SH-SY5Y (cell line): ENCODE measurements around the gene CCDC86.

Source experiments
- GATA2 ChIP-seq: IDR thresholded peaks from 2 replicates; pipeline ENCODE4 v1.6.1; 2011; ENCODE audit warnings: mild to moderate bottlenecking, low read depth, low read length
- GATA3 ChIP-seq: IDR thresholded peaks from 2 replicates; pipeline ENCODE4 v1.6.1; 2011; ENCODE audit warnings: low read depth, mild to moderate bottlenecking, low read length, moderate library complexity

The CCDC86 gene

DNA sequence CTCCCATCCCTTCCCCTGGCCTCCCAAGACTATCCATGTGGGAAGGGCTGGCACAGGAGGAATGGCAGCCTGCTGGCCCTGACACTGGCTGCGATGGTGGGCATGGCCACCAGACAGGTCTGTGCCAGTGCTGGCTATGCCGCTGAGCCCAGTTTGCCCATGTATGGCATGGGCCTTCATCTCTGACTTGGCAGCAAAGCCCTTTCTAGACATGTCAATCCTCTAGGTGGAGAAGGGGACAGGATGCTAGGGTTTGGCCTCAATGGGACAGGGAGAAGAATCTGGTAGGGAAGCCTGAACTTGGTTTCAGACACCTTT, 34.2 kb downstream of the CCDC86 start:
- TF ChIP-seq GATA2 (no peak), GATA3 (no peak)

DNA sequence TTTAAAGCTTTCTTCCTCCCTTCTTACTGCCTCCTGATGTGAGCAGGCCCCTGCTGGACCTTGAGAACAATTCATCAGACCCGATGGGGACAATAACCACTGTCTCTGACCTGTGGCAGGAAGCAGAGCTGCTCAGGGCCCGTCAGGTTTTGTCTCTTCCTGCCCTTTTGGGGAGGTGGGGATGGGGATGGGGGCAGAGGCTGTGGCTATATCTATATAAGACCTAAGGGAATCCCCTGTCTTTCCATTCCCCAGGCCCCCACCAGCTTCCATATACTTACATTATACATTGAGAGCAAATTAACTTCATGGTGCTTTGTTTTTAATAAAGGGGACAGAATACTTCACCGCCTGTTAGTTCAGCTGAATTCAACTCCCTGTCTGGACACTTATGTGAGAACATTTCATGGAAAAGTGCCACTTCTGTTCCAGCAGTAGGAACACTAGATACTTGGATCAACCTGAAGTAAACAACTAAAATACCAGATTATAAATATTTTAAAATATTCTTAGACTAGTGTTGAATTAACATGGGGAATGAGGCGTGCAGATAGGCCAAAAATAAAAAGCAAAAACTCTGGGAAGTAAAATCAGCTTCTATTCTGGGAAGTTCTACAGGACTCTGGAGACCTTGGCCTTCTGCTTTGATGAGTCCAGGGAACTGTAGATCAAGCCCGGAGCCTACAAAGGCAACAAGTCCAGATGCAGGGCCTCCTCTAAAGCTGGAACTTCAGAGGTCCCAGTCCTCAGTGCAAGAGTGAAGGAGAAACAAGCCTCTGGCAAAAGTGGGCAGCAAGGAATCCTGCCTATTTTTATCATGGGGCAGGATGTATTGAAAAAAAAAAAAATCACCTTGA, 36.6 kb downstream of the CCDC86 start:
- TF ChIP-seq GATA2 (no peak), GATA3 (no peak)

DNA sequence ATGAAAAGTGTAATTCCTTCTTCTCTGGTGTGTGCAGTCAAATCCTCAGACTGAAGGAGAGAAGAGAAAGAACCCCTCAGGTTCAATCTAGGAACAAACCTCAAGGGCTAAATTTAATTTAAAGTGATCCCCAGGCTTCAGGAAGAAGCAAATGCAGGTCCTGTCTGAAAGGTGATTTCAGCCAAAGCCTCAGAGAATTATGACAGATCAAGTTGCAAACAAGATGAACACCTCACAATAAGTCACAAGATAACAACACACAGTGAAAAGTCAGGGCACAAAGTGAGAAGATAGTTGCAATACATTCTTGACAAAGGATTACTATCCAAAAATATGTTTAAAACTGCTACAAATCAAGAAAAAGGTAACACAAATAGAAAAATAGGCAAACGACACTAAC, 37.2 kb downstream of the CCDC86 start:
- TF ChIP-seq GATA3 (no peak), GATA2 (no peak)

DNA sequence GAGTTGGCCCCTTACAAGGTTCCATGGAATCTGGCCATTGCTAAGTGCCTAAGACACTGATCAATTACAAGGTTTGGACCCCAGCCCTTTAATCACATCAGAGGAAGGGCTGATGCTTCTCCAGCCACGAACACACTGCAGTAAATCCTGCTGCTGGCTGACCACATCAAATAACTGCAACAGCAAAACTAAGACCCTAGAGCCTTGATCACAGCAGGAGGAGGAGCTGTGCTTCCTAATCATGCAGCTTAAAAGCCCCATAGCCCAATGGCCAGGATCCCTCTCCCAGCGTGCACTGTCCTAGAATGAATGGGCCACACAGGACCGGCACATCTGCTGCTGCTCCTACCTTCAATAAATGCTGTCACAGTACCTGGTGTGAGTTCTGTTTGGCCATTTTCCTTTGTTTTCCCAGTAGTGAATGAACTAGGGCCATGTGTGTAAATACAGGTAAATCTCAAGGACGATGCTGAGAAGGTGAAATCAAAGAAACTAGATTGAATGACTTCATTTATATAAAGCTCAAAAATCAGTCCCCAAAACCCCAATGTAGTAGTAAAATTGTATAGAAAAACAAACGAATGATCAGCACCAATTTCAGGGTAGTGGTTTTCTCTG, 38.2 kb downstream of the CCDC86 start:
- TF ChIP-seq GATA3: no peak
- no peak for TF ChIP-seq GATA2

DNA sequence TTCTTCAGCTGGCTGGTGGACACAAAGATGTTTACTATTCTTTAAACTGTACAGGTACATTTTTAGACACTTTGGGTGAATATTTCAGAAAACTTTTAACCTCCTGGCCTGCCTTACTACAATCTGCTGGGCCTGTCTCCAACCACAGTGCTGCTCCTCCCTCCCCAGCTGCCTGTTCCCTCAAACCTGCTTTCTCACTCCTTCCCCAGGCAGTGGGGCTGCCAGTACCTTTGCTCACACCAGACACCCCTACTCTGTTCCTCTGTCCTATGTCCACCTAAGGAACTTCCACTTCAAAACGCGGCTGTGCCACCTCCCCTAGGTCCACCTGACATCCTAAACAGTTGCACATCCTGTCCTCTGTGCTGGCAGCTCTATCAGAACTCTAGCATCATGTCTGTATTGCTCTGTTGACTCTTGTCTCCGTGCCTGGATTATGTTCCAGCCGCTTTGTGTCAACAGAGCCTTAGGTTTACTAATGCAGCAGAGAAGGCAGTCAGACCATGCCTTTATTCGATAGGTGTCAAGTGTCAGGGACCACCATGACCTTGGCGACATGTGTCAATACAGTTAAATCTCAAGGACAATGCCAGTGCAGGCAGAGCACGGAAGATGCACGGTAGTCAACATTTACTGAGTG, 38.9 kb downstream of the CCDC86 start:
- TF ChIP-seq GATA2 (no peak), GATA3 (no peak)

DNA sequence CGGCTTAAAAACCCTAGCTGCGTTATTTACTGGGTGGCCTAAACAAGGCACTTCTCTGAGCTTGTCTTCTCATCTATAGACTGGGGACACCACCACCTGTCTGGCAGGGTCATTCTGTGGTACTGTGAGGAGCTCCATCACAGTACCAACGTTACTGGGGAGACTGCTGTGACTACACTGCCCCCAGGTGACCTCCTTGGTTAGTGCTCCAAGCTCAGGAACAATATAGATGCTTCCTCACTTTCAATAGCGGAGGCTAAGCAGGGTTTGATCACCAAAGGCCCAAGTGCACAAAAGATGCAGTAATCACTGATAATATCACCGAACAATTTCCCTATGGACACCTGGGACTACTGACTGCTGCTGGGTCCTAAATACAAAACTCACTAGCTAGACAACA, 45.6 kb downstream of the CCDC86 start:
- TF ChIP-seq GATA3 (no peak), GATA2 (no peak)

DNA sequence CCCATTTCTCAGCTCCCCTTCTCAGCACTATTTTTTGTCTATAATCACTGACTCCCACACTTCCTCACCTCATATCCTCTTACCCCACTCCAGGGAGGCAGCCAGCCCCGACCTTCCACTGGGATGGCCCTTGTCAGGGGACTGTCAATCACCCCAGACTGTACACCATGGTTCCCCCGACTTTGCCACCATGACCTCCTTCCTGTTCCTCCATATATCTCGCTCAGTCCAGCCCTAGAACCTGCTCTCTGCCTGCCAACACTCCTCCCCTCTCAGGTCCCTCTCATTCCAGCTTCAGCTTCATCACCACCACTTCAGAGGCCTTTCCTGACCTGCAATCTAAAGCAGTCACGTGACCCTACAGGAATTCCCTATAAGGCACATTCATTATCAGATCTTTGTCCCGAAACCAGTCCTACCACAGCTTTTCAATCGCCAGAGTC, 48.0 kb downstream of the CCDC86 start:
- TF ChIP-seq GATA2 (no peak), GATA3 (no peak)

DNA sequence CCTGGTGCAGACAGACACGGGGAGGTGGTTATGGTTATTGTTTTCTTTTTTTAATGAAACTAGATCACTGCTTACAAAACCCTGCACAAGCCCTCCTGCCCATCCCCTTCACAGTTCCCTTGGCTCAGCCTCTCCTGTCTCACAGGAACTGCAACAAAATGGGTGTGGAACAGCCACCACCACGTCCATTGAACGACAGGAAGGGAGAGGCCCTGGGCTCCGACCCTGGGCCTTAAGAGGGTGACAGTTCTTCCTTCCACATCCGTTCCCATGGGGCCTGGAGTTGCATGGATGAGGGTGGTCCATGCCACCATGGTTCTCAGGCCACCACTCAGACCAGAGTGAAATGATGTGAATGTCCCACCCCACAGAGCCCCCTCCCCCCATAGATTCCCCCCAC, 48.8 kb downstream of the CCDC86 start:
- TF ChIP-seq GATA3 (no peak), GATA2 (no peak)

DNA sequence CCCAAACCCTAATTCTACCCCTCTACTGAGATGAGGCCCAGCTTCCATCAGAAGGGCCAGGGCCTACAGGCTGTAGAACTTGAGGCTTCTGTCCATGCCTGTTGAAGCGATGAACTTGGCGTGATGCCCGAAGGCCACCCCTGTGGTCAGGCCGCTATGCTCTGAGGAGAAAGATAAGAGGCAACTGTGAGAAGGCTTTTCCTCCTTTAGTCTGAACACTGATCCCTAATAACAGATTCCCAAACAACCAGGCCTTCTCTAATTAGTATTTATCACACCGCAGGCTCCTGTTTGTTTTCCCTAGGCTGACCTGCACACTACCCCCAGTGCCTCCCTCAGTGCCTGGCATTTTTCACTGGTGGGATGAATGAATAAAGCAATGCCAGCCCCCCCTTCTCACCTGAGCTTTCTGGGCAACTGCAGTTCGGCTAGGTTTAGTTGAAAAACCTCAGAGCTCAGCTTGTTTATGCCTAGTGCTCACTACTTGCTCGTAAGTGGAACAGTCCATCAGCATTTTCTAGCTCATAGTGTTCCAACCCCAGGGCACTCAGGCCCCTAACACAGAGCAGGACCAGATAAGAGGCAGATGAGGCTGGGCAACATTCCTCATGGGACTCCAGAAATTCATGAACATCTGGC, 49.3 kb downstream of the CCDC86 start:
- TF ChIP-seq GATA3 (no peak), GATA2 (no peak)

DNA sequence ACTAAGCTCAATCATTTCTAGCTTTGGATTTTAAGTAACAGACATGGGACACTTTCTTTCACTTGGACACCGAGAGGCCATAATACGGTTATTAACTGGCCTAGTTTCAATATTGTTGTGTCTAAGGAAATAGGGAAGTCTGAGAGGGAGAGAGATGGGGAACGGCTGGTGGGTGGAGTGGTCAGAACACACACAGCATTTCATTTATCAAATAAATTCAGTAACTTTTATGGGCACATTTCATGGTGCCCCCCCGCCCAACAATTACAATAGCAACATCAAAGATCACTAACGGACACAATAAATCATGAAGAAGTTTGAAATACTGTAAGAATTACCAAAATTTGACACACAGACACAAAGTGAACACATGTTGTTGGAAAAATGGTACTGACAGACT, 53.8 kb downstream of the CCDC86 start:
- TF ChIP-seq GATA3 (no peak), GATA2 (no peak)

DNA sequence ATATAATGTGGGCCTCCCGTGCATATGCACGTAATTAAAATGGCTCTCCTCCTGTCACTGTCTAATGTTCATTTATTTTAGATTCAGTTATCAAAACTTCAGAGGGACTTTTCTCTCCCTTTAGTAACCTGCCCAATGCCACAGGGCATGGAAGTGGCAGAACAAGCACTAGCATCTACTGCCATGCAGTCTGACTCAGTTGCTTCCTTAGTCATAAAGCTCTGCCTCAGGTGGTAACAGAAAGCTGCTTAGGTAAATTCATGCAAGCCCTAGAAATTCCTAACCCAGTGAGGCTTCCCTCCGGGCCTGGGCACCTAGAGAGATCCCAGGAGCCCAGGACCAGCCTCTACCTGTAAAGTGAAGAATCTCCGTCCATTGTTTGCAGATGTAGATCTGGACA, 55.6 kb downstream of the CCDC86 start:
- TF ChIP-seq GATA2 (no peak), GATA3 (no peak)

DNA sequence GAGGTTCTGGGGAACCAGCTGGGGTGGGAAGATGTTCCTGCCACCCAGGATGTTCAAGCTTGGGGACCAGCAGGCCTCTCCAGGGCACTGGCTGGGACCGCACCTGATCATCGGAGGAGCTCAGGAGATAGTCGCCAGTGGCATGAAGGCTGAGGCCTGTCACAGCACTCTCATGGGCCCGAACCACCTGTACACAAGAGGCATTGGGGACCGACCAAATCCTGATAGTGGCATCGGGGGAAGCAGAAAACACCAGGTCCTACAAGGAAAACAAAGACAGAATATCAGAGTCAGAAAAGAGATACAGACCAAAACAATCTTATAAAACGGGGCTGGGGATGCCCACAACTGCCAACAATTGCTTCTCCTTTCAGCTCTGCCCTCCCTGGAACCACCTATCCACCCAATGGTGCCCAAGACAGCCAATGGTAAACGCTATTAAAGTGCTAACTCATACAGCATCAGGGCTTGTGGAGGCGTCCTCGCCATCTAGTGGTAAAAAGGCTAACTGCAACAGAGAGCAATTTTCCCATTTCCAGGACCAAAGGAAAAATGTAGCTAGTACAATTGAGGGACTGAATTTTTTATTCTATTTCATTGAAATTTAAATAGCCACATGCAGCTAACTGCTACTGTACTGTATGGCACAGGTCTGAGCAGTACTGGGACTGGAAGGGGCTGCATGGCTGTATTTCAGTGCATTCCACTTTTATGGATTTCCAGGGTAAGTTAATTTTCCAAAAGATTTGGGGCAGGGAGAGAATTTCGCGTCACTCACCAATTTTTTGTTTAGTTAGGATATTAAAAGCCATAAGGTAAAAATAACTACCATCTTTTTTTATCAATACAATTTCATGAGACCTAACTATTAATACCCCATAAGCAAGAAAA, 57.4 kb downstream of the CCDC86 start:
- no peak for TF ChIP-seq GATA2

DNA sequence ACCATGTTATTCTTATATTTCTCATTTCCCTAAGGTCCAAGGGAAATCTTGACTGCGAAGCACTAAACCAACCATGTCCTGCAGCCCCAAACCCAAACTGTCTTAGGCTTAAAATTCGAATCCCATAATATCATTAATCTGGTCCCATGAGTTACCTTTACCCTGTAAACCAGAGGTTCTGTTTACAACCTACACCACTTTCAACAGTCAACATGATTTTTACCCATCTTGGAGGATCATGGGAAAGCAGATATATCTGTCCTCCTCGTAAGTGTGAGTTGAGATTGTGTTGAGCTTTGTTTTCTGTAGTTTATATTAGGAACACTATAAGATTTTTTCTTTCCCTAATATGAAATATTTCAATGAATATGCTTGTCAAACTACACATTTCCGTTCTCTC, 58.1 kb downstream of the CCDC86 start:
- no peak for TF ChIP-seq GATA3
- TF ChIP-seq GATA2: no peak
